Sigmoid colon (tissue), 7 donors: ENCODE results near the gene PGS1. TPM values are rescaled to one million over a fixed set of nuclear protein-coding genes. Genes with fewer than 3 reads are reported as not detected.

Source experiments
- DNase-seq: peaks from one replicate; pipeline ENCODE4 v3.0.0-alpha.2; 2019
- H3K27ac ChIP-seq, 4 donors: fragments of 200-600 bp; sonication (generic); one replicate each; pipeline ENCODE4 v1.5.1; 2016 to 2019; ENCODE audit warnings: mild to moderate bottlenecking in 1 of 4
- H3K27me3 ChIP-seq, 3 donors: fragments of 200-600 bp; sonication (generic); one replicate each; pipeline ENCODE4 v1.5.1; 2019; ENCODE audit warnings: mild to moderate bottlenecking in 1 of 3
- H3K36me3 ChIP-seq, 4 donors: fragments of 200-600 bp; sonication (generic); one replicate each; pipeline ENCODE4 v1.5.1; 2016 to 2019
- H3K4me1 ChIP-seq, 4 donors: fragments of 200-600 bp; sonication (generic); one replicate each; pipeline ENCODE4 v1.5.1; 2017 to 2019
- H3K4me3 ChIP-seq, 4 donors: fragments of 200-600 bp; sonication (generic); one replicate each; pipeline ENCODE4 v1.5.1; 2017 to 2019; ENCODE audit warnings: mild to moderate bottlenecking in 2 of 4, moderate library complexity in 1 of 4
- H3K9me3 ChIP-seq, 4 donors: fragments of 200-600 bp in 3 of 4; sonication (generic) in 3 of 4; one replicate each; pipeline versions ENCODE4 v1.5.1 to v1.6.1; 2013 to 2019
- CTCF ChIP-seq, 4 experiments: fragments of 450-650 bp in 3 of 4; fragments of 200-600 bp in 1 of 4; IDR thresholded peaks; one replicate each; pipeline ENCODE4 v1.5.1; 2016 to 2019; ENCODE audit warnings: antibody characterized with exemption in 4 of 4, mild to moderate bottlenecking in 3 of 4, moderate library complexity in 2 of 4
- EP300 ChIP-seq, 4 donors: sonication (generic); formaldehyde crosslinking; IDR thresholded peaks; one replicate each; pipeline ENCODE4 v1.6.1; 2017; ENCODE audit warnings: antibody characterized with exemption in 4 of 4
- POLR2A ChIP-seq, 2 donors: fragments of 450-650 bp; IDR thresholded peaks; one replicate each; pipeline ENCODE4 v1.6.1; 2016; ENCODE audit warnings: antibody characterized with exemption in 2 of 2, mild to moderate bottlenecking in 2 of 2, moderate library complexity in 2 of 2
- POLR2AphosphoS5 ChIP-seq, 4 donors: sonication (generic); formaldehyde crosslinking; IDR thresholded peaks; one replicate each; pipeline ENCODE4 v1.6.1; 2017; ENCODE audit warnings: antibody characterized with exemption in 4 of 4
- WGBS, 2 donors: extraction: QIAGEN DNeasy Blood & Tissue Kit; methylation state at CpG; one replicate each; pipeline ENCODE4 v1.1.7; 2013; 5-methylcytosine and 5-hydroxymethylcytosine counted together
- intact Hi-C: fragments of 100-400 bp; cut with DNase I; formaldehyde crosslinking; loops from one replicate; pipeline ENCODE4 v1.15.1; 2023
- polyA plus RNA-seq, 3 donors: library from polyadenylated mRNA; stranded (reverse); fragments of 200-250 nt; gene quantifications; one replicate each; pipeline ENCODE4 v1.2.3, GENCODE V29; 2013
- total RNA-seq, 4 donors: library from RNA; depleted of rRNA; stranded (reverse); fragments of >200 nt; gene quantifications; one replicate each; pipeline ENCODE4 v1.1.0, GENCODE V29; 2016
- donor health status: healthy with polysubstance abuse.
- donor health status: Bipolar disorder and iron deficiency.
- donor health status: healthy.

PGS1 gene
- total and polyA plus RNA-seq, 7 donors = 9.9 to 36.9 (median 28.6) TPM

GRCh38 chr17:78364436-78365281 is 13.8 kb upstream of the PGS1 start:
- TF ChIP-seq CTCF (IDR thresholded peaks at IDR 0.05) = no peak
- no peak for TF ChIP-seq POLR2AphosphoS5 (IDR thresholded peaks at IDR 0.05)
- TF ChIP-seq EP300 (IDR thresholded peaks at IDR 0.05) = no peak
- TF ChIP-seq POLR2A (IDR thresholded peaks at IDR 0.05) = no peak
- intact Hi-C loops = no loop called here
- Histone ChIP-seq H3K27me3 (peaks cover 0 to 9% (median 0%) of the 10 kb centered on the region in 3 donors), H3K4me1 (peaks cover 0 to 18% (median 6%) of the 10 kb centered on the region in 4 donors), H3K36me3 (no peaks in the 10 kb centered on the region), H3K27ac (peak overlapping the region in 1 of 4 donors; percentile 55), H3K4me3 (no peak overlapping the region), H3K9me3 (no peaks in the 10 kb centered on the region)
- 58 to 78% methylated on average over 26 of the region's 26 CpGs for WGBS, 2 donors
- DNase-seq = no peak

GRCh38 chr17:78365561-78366108 is 12.8 kb upstream of the PGS1 start:
- peaks cover 0 to 9% (median 0%) of the 10 kb centered on the region in 3 donors for H3K27me3 ChIP-seq
- H3K9me3 ChIP-seq = no peaks in the 10 kb centered on the region
- no peak for DNase-seq
- H3K36me3 ChIP-seq = no peaks in the 10 kb centered on the region
- no peak overlapping the region for H3K4me3 ChIP-seq
- peak overlapping the region; percentile 26 to 62 (median 47) for H3K27ac ChIP-seq
- intact Hi-C loops = no loop called here
- H3K4me1 ChIP-seq = peaks cover 0 to 15% (median 1%) of the 10 kb centered on the region in 4 donors
- WGBS, 2 donors = 72 to 77% methylated on average over 16 of the region's 16 CpGs
- no peak for TF ChIP-seq EP300 (IDR thresholded peaks at IDR 0.05)
- no peak for TF ChIP-seq POLR2AphosphoS5 (IDR thresholded peaks at IDR 0.05)
- no peak for TF ChIP-seq CTCF (IDR thresholded peaks at IDR 0.05)
- TF ChIP-seq POLR2A (IDR thresholded peaks at IDR 0.05) = no peak

- Histone ChIP-seq H3K27me3 (peaks cover 0 to 9% (median 0%) of the 10 kb centered on the region in 3 donors), H3K9me3 (no peaks in the 10 kb centered on the region), H3K27ac (peak overlapping the region; percentile 26 to 62 (median 47)), H3K4me3 (no peak overlapping the region), H3K36me3 (no peaks in the 10 kb centered on the region), H3K4me1 (peaks cover 0 to 9% (median 0%) of the 10 kb centered on the region in 4 donors)
- WGBS, 2 donors = 65 to 78% methylated on average over 18 of the region's 18 CpGs
- no peak for DNase-seq
- TF ChIP-seq POLR2AphosphoS5 (IDR thresholded peaks at IDR 0.05) (no peak), CTCF (IDR thresholded peaks at IDR 0.05) (no peak), EP300 (IDR thresholded peaks at IDR 0.05) (no peak)
- intact Hi-C loops = no loop called here
Observed at GRCh38 chr17:78366109-78366848, 12.2 kb upstream of the PGS1 start.

GRCh38 chr17:78367193-78367592 is 11.3 kb upstream of the PGS1 start:
- TF ChIP-seq CTCF (IDR thresholded peaks at IDR 0.05) (no peak), POLR2AphosphoS5 (IDR thresholded peaks at IDR 0.05) (no peak), EP300 (IDR thresholded peaks at IDR 0.05) (no peak), POLR2A (IDR thresholded peaks at IDR 0.05) (no peak)
- H3K4me1 ChIP-seq = peaks cover 0 to 9% (median 0%) of the 10 kb centered on the region in 4 donors
- H3K4me3 ChIP-seq = no peak overlapping the region
- H3K9me3 ChIP-seq = no peaks in the 10 kb centered on the region
- WGBS, 2 donors = 85 to 88% methylated on average over 5 of the region's 5 CpGs
- no peak overlapping the region for H3K27ac ChIP-seq
- no peaks in the 10 kb centered on the region for H3K36me3 ChIP-seq
- peaks cover 0 to 9% (median 0%) of the 10 kb centered on the region in 3 donors for H3K27me3 ChIP-seq
- no peak for DNase-seq
- intact Hi-C loops = no loop called here
